AG04449 (cell line): ENCODE data around the gene COLEC11.

Experiments
- CTCF ChIA-PET: fragments of 350-600 bp; formaldehyde crosslinking; extraction: SDS; loops from one replicate; lab custom pipeline; 2021; ENCODE audit warnings: antibody characterized with exemption; lab: Yijun Ruan, JAX
- POLR2A ChIA-PET: fragments of 400-600, 350-600 bp; formaldehyde crosslinking; extraction: SDS; loops from one replicate; lab custom pipeline; 2020; ENCODE audit warnings: antibody characterized with exemption, inconsistent platforms; lab: Yijun Ruan, JAX
- DNase-seq: peaks from one replicate; pipeline ENCODE4 v3.0.0-alpha.2; 2010; ENCODE audit warnings: low read depth, low spot score
- H3K4me3 ChIP-seq: 2 replicates; pipeline ENCODE4 v1.5.1; 2011; ENCODE audit warnings: low read depth, mild to moderate bottlenecking, control low read depth, low read length
- TF ChIP-seq, protein P1 (sequence below): IDR thresholded peaks from one replicate; pipeline ENCODE4 v1.5.1; 2011; ENCODE audit warnings: mild to moderate bottlenecking, moderate library complexity, low read length, control low read depth, inconsistent platforms; ENCODE audit not compliant: insufficient read depth; ENCODE audit errors: missing control alignments

The COLEC11 gene

DNA sequence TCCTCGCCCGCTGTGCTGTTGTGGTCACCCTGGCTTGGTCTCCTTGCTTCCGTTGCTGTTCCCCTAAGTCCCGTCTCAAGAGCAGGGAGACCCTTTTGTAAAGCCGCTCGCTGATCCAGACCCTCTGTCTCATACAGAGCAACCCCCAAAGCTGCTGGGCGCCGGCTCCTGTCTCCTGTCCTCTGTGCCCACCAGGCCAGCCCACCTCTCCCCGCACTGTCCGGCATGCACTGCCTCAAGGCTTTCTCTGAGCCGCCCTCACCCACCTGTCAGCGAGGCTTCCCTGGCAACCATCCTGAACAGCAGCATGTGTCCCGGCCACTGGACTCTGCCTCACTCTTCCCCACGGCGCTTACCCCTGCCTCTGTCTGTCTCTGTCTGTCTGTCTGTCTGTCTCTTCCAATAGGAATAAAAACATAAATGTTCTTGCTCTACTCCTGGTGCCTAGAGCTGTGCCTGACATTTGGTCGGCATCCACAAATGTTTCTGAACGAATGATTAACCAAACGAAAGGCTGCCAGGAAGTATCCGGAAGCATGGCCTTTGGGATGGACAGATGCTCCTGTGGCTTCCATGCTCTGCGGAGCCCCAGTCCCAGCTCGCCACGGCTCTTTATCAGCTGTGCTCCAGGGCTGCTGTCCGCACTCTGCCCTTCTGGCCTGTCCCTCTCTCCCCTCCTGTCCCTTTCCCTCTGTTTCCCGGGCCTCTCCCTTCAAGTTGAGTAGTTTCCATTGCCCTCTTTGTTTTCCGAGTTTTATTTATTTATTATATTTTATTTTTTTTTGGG lies 7.8 kb downstream of the COLEC11 start:
- ChIA-PET POLR2A (no interaction called here), CTCF (interaction anchor here (1.0 to 1.1 kb wide), 2 partner anchors 26 to 179 kb away, joined by 3 read pairs; no protein-coding TSS in a partner anchor)
- H3K4me3 ChIP-seq = no peak overlapping the region
- TF ChIP-seq, protein P1, sequence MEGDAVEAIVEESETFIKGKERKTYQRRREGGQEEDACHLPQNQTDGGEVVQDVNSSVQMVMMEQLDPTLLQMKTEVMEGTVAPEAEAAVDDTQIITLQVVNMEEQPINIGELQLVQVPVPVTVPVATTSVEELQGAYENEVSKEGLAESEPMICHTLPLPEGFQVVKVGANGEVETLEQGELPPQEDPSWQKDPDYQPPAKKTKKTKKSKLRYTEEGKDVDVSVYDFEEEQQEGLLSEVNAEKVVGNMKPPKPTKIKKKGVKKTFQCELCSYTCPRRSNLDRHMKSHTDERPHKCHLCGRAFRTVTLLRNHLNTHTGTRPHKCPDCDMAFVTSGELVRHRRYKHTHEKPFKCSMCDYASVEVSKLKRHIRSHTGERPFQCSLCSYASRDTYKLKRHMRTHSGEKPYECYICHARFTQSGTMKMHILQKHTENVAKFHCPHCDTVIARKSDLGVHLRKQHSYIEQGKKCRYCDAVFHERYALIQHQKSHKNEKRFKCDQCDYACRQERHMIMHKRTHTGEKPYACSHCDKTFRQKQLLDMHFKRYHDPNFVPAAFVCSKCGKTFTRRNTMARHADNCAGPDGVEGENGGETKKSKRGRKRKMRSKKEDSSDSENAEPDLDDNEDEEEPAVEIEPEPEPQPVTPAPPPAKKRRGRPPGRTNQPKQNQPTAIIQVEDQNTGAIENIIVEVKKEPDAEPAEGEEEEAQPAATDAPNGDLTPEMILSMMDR = no peak
- no peak for DNase-seq

DNA sequence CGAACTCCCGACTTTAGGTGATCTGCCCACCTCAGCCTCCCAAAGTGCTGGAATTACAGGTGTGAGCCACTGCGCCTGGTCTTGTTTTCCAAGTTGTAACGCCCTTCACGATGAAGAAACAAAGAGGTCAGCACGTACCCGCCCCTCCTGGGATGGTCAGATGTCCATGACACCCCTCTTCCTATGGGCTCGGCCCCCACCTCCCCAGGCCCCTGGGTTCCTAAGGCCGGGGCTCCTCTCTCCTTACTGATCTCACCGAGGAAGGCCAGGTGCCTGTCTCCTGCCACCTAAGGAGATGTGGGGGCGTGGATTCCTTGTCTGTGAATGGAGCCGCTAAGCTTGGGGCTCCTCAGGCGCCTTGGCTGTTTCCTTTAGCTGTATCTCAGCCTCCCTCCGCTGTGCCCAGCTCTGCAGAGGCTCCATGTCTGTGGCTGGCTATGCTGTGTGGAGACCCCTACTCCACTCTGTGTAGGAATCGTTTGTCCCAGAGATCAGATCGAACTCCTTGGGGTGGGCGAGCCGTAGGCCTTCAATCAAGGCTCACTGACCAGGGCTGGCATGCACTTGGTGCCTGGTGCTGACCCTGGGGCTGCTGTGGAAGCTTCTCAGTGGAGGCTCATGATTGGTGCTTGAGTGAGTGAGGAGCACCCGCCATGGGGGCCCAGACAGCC lies 8.8 kb downstream of the COLEC11 start:
- CTCF ChIA-PET = interaction anchor here (1.1 kb wide), 1 partner anchor 180 kb away, joined by 3 read pairs; no protein-coding TSS in a partner anchor
- POLR2A ChIA-PET = no interaction called here
- no peak for DNase-seq
- no peak overlapping the region for H3K4me3 ChIP-seq
- TF ChIP-seq, protein P1 = no peak

DNA sequence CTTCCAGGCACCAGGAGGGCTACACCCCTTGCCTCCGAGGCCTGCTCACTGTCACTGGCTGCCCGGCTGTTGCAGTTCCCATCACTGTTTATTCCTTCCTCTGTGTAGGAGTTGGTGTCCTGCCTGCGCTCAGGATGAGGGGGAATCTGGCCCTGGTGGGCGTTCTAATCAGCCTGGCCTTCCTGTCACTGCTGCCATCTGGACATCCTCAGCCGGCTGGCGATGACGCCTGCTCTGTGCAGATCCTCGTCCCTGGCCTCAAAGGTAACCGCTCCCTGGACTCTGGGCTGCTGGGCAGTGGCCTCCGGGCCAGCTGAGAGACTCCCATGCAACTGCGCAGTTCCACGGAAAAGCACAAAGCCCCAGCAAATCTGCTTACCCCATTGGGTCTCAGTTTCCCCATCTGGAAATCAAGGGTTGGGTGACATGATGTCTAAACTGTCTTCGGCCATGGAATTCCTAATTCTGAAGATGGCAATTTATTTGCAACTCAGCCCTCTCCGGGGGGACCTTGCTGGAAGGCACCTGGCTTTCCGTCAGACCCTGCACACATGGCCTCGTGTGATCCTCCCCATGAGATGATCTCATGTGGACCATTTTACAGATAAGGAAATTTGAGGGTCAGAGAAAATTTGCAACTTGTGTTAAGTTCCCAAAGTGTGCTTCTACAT lies 9.4 kb downstream of the COLEC11 start:
- POLR2A ChIA-PET = interaction anchor here (0.6 kb wide), 1 partner anchor 19 kb away, joined by 4 read pairs; no protein-coding TSS in a partner anchor

DNA sequence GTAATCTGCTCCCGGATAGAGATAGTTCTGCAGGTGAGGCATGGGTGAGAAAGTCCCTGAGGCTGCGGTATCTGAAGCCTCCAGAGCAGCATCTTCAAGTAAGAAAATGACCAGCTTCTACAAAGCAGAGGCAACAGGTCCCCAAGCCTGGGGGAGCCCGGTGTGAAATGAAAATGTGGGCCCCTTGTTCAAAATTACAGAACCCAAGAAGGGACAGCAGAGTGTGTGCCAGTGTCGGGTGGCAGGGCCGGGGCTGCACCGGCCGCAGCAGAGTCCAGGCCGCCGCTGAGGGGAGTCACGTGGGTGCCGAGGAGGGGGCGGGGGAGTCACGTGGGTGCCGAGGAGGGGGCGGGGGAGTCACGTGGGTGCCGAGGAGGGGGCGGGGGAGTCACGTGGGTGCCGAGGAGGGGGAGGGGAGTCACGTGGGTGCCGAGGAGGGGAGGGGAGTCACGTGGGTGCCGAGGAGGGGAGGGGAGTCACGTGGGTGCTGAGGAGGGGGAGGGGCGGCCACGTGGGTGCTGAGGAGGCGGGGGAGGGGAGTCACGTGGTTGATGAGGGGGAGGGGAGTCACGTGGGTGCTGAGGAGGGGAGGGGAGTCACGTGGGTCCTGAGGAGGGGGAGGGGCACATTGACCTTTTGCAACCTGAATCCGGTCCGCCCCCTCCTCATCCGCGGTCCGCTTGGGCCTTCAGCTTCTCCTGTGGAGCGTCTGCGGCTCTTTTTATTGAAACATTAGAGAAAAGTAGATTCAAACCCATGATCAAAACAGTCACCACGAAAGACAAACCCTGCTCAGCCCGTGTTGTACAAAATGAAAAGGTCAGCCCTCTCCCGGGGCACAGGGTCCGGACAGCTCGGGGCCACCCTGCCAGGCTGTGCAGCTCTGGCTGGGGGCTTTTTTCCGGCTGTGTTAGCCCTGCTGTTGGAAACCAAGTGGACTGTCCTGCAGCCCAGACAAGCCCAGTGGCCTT lies 10.4 kb downstream of the COLEC11 start:
- CTCF ChIA-PET = no interaction called here
- POLR2A ChIA-PET = interaction anchor here (0.6 kb wide), 1 partner anchor 20 kb away, joined by 4 read pairs; no protein-coding TSS in a partner anchor
- DNase-seq = no peak
- no peak overlapping the region for H3K4me3 ChIP-seq
- TF ChIP-seq, protein P1 = no peak

More for the DNA sequence above, 9.4 kb downstream of the COLEC11 start:
- CTCF ChIA-PET = no interaction called here
- no peak overlapping the region for H3K4me3 ChIP-seq
- DNase-seq = no peak
- TF ChIP-seq, protein P1 = no peak

DNA sequence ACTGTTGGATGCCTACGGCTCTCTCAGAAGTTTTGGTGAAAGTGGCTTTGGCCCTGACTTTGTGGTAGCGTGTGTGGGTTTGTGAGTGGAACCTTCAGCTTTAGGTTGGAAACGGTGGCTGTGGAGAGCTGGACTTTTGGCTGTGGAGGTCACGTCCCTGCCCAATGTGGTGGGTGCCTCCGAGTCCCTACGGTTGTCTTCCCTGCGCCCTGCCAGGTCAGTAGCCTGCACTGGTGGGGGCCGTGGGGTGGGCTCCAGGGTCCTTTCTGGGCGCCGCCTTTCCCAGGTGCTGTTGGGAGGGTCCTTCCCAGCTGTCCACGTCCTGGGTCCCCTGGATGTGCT lies 11.1 kb downstream of the COLEC11 start:
- TF ChIP-seq, protein P1 = no peak
- POLR2A ChIA-PET = no interaction called here
- CTCF ChIA-PET = no interaction called here
- H3K4me3 ChIP-seq = no peak overlapping the region
- DNase-seq = no peak
